GM18909 (cell line): ENCODE data around the gene RIC8B.

Source experiments
- ATAC-seq: cut with Tn5 transposase; IDR thresholded peaks from one replicate; pipeline ENCODE4 v1.9.1; 2021; ENCODE audit warnings: mild to moderate bottlenecking; ENCODE audit not compliant: unreplicated experiment, poor library complexity

Gene RIC8B

GRCh38 chr12:106757623-106758348 lies 16.7 kb upstream of the RIC8B start:
- no peak for ATAC-seq

- ATAC-seq: no peak
Observed at GRCh38 chr12:106758349-106759110, 16.0 kb upstream of the RIC8B start.

- ATAC-seq: peak; percentile 25
Observed at GRCh38 chr12:106759526-106760183, 14.8 kb upstream of the RIC8B start.

GRCh38 chr12:106760184-106760531 lies 14.3 kb upstream of the RIC8B start:
- peak; percentile 98 for ATAC-seq

GRCh38 chr12:106764220-106764619 lies 10.3 kb upstream of the RIC8B start:
- ATAC-seq: no peak

GRCh38 chr12:106764738-106765137 lies 9.7 kb upstream of the RIC8B start:
- no peak for ATAC-seq

- no peak for ATAC-seq
Observed at GRCh38 chr12:106766393-106766826, 8.1 kb upstream of the RIC8B start.

GRCh38 chr12:106767206-106767605 lies 7.3 kb upstream of the RIC8B start:
- ATAC-seq: no peak

GRCh38 chr12:106767954-106768822 lies 6.3 kb upstream of the RIC8B start:
- no peak for ATAC-seq

GRCh38 chr12:106769078-106769477 lies 5.4 kb upstream of the RIC8B start:
- no peak for ATAC-seq

GRCh38 chr12:106769546-106769945 lies 4.9 kb upstream of the RIC8B start:
- ATAC-seq: no peak

GRCh38 chr12:106771425-106771824 lies 3.1 kb upstream of the RIC8B start:
- no peak for ATAC-seq

GRCh38 chr12:106773286-106774004 lies 1.0 kb upstream of the RIC8B start:
- no peak for ATAC-seq

GRCh38 chr12:106774808-106775524 lies 484 bp downstream of the RIC8B start:
- peak; percentile 1 for ATAC-seq

- ATAC-seq: no peak
Observed at GRCh38 chr12:106776897-106777296, 2.4 kb downstream of the RIC8B start.

GRCh38 chr12:106780010-106780631 lies 5.6 kb downstream of the RIC8B start:
- no peak for ATAC-seq

GRCh38 chr12:106782619-106783018 lies 8.1 kb downstream of the RIC8B start:
- ATAC-seq: no peak

GRCh38 chr12:106783515-106783914 lies 9.0 kb downstream of the RIC8B start:
- ATAC-seq: no peak

GRCh38 chr12:106790020-106790419 lies 15.5 kb downstream of the RIC8B start:
- ATAC-seq: no peak
